Measurements from ENCODE around the gene PLEKHH1.

GRCh38 chr14:67602076-67602475 is 69.0 kb downstream of the PLEKHH1 start:
- TF ChIP-seq REST (IDR thresholded peaks at IDR 0.05; ENCODE audit: insufficient read depth in 1 of 2, low read depth in 2 of 2, low read length in 1 of 2) (no peak), CTCF (IDR thresholded peaks at IDR 0.05) (no peak), POLR2AphosphoS5 (IDR thresholded peaks at IDR 0.05; ENCODE audit: low read depth, low read length) (no peak)

Data from Panc1 (cell line).